DND-41 (cell line): Measurements from ENCODE around the gene WDR49.

Source experiments
- EZH2 ChIP-seq: IDR thresholded peaks from 3 replicates; pipeline ENCODE4 v1.6.1; 2012; ENCODE audit warnings: borderline replicate concordance, low read depth, mild to moderate bottlenecking, moderate library complexity, low read length, inconsistent platforms; ENCODE audit not compliant: severe bottlenecking
- TF ChIP-seq, protein P1 (sequence below): IDR thresholded peaks from 2 replicates; pipeline ENCODE4 v1.5.1; 2012; ENCODE audit warnings: borderline replicate concordance, low read length, moderate library complexity, mild to moderate bottlenecking; ENCODE audit not compliant: poor library complexity, severe bottlenecking; ENCODE audit errors: extremely low read depth

DNA sequence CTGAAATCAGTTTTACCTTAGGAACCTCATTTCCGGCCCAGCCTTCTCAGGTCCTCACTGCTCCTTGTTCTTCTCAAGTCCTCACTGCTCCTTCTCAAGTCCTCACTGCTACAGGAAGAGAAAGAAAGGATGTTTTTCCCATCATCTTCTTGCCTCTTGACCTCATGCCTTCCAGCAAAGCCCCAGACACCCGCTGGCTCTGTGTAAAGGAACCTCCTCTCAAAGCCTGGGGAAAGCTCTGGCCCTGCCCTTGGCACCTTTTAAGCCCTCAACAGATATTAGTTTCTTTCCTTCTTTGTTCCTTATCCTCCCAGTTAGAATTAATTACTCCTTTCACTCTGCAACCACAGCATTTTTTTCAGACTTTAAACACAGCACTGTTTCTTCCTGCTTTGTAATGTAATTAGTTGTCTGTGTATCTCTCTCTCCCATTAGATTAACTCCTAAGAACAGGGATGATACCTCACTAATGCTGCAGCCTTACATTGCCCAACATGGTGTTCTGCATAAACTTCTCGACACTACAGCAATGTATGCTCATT, 4.0 kb upstream of the WDR49 start:
- TF ChIP-seq, protein P1, sequence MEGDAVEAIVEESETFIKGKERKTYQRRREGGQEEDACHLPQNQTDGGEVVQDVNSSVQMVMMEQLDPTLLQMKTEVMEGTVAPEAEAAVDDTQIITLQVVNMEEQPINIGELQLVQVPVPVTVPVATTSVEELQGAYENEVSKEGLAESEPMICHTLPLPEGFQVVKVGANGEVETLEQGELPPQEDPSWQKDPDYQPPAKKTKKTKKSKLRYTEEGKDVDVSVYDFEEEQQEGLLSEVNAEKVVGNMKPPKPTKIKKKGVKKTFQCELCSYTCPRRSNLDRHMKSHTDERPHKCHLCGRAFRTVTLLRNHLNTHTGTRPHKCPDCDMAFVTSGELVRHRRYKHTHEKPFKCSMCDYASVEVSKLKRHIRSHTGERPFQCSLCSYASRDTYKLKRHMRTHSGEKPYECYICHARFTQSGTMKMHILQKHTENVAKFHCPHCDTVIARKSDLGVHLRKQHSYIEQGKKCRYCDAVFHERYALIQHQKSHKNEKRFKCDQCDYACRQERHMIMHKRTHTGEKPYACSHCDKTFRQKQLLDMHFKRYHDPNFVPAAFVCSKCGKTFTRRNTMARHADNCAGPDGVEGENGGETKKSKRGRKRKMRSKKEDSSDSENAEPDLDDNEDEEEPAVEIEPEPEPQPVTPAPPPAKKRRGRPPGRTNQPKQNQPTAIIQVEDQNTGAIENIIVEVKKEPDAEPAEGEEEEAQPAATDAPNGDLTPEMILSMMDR, result no peak
- TF ChIP-seq EZH2, result no peak
